Activated CD4-positive, alpha-beta T cell treated with anti-CD3 and anti-CD28 coated beads, Interleukin-2, Interleukin-6, amounts not matched to agents 100 ng/mL and 50 ng/mL, durations not matched to agents 16 hours and 8 hours (primary cell): ENCODE data around the gene ADIPOR2.
"Not testable (repeated sequence)": the region's sequence is repeated elsewhere in the genome, so short reads cannot be mapped to it uniquely, and the experiment has no call there.

Source experiments
- DNase-seq: peaks from one replicate; pipeline ENCODE4 v3.0.0-alpha.2; 2020

The ADIPOR2 gene

GRCh38 chr12:1815814-1816729 lies 125.2 kb downstream of the ADIPOR2 start:
- no peak for DNase-seq

GRCh38 chr12:1816730-1817348 lies 126.0 kb downstream of the ADIPOR2 start:
- DNase-seq = no peak

GRCh38 chr12:1817928-1818327 lies 127.1 kb downstream of the ADIPOR2 start:
- DNase-seq = not testable (repeated sequence)

- no peak for DNase-seq
These were observed 128.2 kb downstream of the ADIPOR2 start for GRCh38 chr12:1819050-1819449.

- DNase-seq = no peak
These were observed 128.7 kb downstream of the ADIPOR2 start for GRCh38 chr12:1819571-1819970.

GRCh38 chr12:1820191-1820895 lies 129.5 kb downstream of the ADIPOR2 start, which contains the start of gene LRTM2:
Gene LRTM2, plus strand, starts transcription at chr12:1820565. Its CDS starts 7,584 bp downstream, at chr12:1828149.
- DNase-seq = no peak

GRCh38 chr12:1820896-1821291 lies 130.0 kb downstream of the ADIPOR2 start:
- DNase-seq = no peak

- no peak for DNase-seq
These were observed 130.9 kb downstream of the ADIPOR2 start for GRCh38 chr12:1821805-1822204.

GRCh38 chr12:1822699-1823098 lies 131.8 kb downstream of the ADIPOR2 start:
- no peak for DNase-seq

GRCh38 chr12:1823237-1823636 lies 132.4 kb downstream of the ADIPOR2 start:
- DNase-seq = no peak

GRCh38 chr12:1825382-1826102 lies 134.7 kb downstream of the ADIPOR2 start:
- no peak for DNase-seq

- DNase-seq = no peak
These were observed 135.5 kb downstream of the ADIPOR2 start for GRCh38 chr12:1826401-1826800.

GRCh38 chr12:1826867-1827705 lies 136.2 kb downstream of the ADIPOR2 start:
- no peak for DNase-seq

- no peak for DNase-seq
These were observed 137.2 kb downstream of the ADIPOR2 start for GRCh38 chr12:1827826-1828805.

GRCh38 chr12:1828856-1829255 lies 138.0 kb downstream of the ADIPOR2 start:
- DNase-seq = no peak

- DNase-seq = no peak
These were observed 138.5 kb downstream of the ADIPOR2 start for GRCh38 chr12:1829306-1829900.

GRCh38 chr12:1830401-1830845 lies 139.6 kb downstream of the ADIPOR2 start:
- no peak for DNase-seq

- DNase-seq = no peak
These were observed 140.4 kb downstream of the ADIPOR2 start for GRCh38 chr12:1830981-1831963.
